Progenitor cell of endocrine pancreas (in vitro differentiated cells): ENCODE measurements around the gene TRIOBP. TPM values are rescaled to one million over a fixed set of nuclear protein-coding genes. Genes with fewer than 3 reads are reported as not detected.

Experiments
- DNase-seq: peaks from one replicate; pipeline ENCODE4 v3.0.0; 2021; ENCODE audit warnings: low spot score; ENCODE audit not compliant: unreplicated experiment
- H3K27ac Mint-ChIP-seq: 2 replicates; pipeline ENCODE4 v1.8.0; 2021; ENCODE audit warnings: mild to moderate bottlenecking, moderate library complexity, mixed read lengths
- H3K27me3 Mint-ChIP-seq: 2 replicates; pipeline ENCODE4 v1.8.0; 2021; ENCODE audit warnings: mixed read lengths
- H3K36me3 Mint-ChIP-seq: 2 replicates; pipeline ENCODE4 v1.8.0; 2022; ENCODE audit warnings: mixed read lengths; ENCODE audit not compliant: insufficient read depth
- H3K4me1 Mint-ChIP-seq: 2 replicates; pipeline ENCODE4 v1.8.0; 2021; ENCODE audit warnings: low read depth, mixed read lengths
- H3K4me3 Mint-ChIP-seq: 2 replicates; pipeline ENCODE4 v1.8.0; 2021; ENCODE audit warnings: low read depth, mild to moderate bottlenecking, moderate library complexity, mixed read lengths
- H3K9me3 Mint-ChIP-seq: 2 replicates; pipeline ENCODE4 v1.8.0; 2021; ENCODE audit warnings: low read depth, mixed read lengths
- total RNA-seq: library from RNA; stranded (reverse); gene quantifications from 2 replicates; pipeline ENCODE4 v1.2.1, GENCODE V29; 2021
- TF ChIP-seq, protein P1 (sequence below): fragments of 200-600 bp; sonication (generic); IDR thresholded peaks from one replicate; pipeline ENCODE4 v1.5.0; 2021; ENCODE audit warnings: antibody characterized with exemption, mild to moderate bottlenecking; ENCODE audit not compliant: unreplicated experiment

TRIOBP gene
- total RNA-seq, 1 donor from 2014 or later: 78.7 TPM

GRCh38 chr22:37731804-37732471, 35.1 kb downstream of the TRIOBP start:
- peak overlapping the region; percentile 52 for H3K4me3 Mint-ChIP-seq
- H3K27me3 Mint-ChIP-seq: no peaks in the 10 kb centered on the region
- H3K4me1 Mint-ChIP-seq: peaks cover 33% of the 10 kb centered on the region
- no peak for DNase-seq
- H3K27ac Mint-ChIP-seq: peak overlapping the region; percentile 95
- no peaks in the 10 kb centered on the region for H3K9me3 Mint-ChIP-seq
- TF ChIP-seq, protein P1, sequence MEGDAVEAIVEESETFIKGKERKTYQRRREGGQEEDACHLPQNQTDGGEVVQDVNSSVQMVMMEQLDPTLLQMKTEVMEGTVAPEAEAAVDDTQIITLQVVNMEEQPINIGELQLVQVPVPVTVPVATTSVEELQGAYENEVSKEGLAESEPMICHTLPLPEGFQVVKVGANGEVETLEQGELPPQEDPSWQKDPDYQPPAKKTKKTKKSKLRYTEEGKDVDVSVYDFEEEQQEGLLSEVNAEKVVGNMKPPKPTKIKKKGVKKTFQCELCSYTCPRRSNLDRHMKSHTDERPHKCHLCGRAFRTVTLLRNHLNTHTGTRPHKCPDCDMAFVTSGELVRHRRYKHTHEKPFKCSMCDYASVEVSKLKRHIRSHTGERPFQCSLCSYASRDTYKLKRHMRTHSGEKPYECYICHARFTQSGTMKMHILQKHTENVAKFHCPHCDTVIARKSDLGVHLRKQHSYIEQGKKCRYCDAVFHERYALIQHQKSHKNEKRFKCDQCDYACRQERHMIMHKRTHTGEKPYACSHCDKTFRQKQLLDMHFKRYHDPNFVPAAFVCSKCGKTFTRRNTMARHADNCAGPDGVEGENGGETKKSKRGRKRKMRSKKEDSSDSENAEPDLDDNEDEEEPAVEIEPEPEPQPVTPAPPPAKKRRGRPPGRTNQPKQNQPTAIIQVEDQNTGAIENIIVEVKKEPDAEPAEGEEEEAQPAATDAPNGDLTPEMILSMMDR: peak; percentile 44
- H3K36me3 Mint-ChIP-seq: peaks cover 6% of the 10 kb centered on the region

GRCh38 chr22:37732699-37733607, 36.1 kb downstream of the TRIOBP start:
- Mint-ChIP-seq H3K4me3 (no peak overlapping the region), H3K9me3 (no peaks in the 10 kb centered on the region), H3K4me1 (peaks cover 33% of the 10 kb centered on the region), H3K27ac (peak overlapping the region; percentile 95), H3K27me3 (peaks cover under 1% of the 10 kb centered on the region), H3K36me3 (peaks cover 9% of the 10 kb centered on the region)
- TF ChIP-seq, protein P1: no peak
- DNase-seq: no peak

DNA sequence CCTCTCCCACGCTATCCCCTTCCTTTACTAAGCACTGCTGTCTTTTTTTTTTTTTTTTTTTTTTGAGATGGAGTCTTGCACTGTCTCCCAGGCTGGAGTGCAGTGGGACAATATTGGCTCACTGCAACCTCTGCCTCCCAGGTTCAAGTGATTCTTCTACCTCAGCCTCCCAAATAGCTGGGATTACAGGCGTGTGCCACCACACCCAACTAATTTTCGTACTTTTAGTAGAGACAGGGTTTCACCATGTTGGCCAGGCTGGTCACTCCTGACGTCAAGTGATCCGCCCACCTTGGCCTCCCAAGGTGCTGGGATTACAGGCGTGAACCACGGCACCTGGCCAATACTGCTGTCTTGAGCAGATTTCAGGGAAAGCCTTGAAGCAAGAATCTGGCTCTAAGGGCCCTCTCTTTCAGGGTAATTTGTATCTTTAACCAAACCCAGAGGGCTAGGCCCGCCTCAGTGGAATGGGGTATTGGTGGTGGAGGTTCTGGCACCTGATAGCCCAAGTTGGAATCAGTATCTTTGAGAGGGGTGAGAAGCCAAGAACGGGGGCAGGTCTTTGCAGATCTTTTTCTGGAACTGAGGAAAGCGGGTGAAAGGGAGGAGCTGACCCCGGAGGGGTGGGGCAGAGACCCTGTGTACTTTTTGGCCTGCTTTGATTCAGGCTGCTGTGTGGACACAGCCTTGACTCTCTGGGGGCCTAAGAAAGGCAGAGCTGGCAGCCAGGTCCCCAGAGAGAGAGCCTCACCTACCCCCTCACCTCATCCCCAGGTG, 37.0 kb downstream of the TRIOBP start:
- H3K27me3 Mint-ChIP-seq: peaks cover 5% of the 10 kb centered on the region
- no peak for DNase-seq
- peak overlapping the region; percentile 16 for H3K4me3 Mint-ChIP-seq
- TF ChIP-seq, protein P1: no peak
- H3K36me3 Mint-ChIP-seq: peaks cover 13% of the 10 kb centered on the region
- H3K9me3 Mint-ChIP-seq: no peaks in the 10 kb centered on the region
- peaks cover 33% of the 10 kb centered on the region for H3K4me1 Mint-ChIP-seq
- H3K27ac Mint-ChIP-seq: peak overlapping the region; percentile 91

- no peak for DNase-seq
- Mint-ChIP-seq H3K27me3 (peaks cover 5% of the 10 kb centered on the region), H3K27ac (peak overlapping the region; percentile 91), H3K36me3 (peaks cover 15% of the 10 kb centered on the region), H3K4me3 (no peak overlapping the region), H3K9me3 (no peaks in the 10 kb centered on the region), H3K4me1 (peaks cover 33% of the 10 kb centered on the region)
- TF ChIP-seq, protein P1: no peak
Measured at GRCh38 chr22:37734402-37734700, 37.5 kb downstream of the TRIOBP start.

DNA sequence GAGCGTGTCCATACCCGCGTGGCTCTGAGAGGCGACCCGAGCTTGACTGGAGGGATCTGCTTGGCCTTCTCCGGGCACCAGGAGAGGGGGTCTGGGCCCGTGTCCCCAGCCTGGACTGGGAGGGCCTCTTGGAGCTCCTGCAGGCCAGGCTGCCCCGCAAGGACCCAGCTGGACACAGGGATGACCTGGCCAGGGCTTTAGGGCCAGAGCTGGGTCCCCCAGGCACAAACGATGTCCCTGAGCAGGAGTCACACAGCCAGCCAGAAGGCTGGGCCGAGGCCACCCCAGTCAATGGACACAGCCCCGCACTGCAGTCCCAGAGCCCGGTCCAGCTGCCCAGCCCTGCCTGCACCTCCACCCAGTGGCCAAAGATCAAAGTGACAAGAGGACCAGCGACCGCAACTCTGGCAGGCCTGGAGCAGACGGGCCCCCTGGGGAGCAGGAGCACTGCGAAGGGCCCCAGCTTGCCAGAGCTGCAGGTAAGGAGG, 38.2 kb downstream of the TRIOBP start:
- peaks cover 13% of the 10 kb centered on the region for H3K36me3 Mint-ChIP-seq
- H3K27me3 Mint-ChIP-seq: peaks cover 5% of the 10 kb centered on the region
- no peak overlapping the region for H3K4me3 Mint-ChIP-seq
- TF ChIP-seq, protein P1: peak; percentile 53
- H3K4me1 Mint-ChIP-seq: peaks cover 31% of the 10 kb centered on the region
- no peaks in the 10 kb centered on the region for H3K9me3 Mint-ChIP-seq
- DNase-seq: peak; percentile 50
- H3K27ac Mint-ChIP-seq: peak overlapping the region; percentile 76
